Measurements from ENCODE around the gene NLRP3. TPM values are rescaled to one million over a fixed set of nuclear protein-coding genes. Genes with fewer than 3 reads are reported as not detected.
"Not testable (repeated sequence)": the region's sequence is repeated elsewhere in the genome, so short reads cannot be mapped to it uniquely, and the experiment has no call there.

The NLRP3 gene
- total RNA-seq, 2 donors from 2014 or later = 1.0 to 1.3 TPM

- no peaks in the 10 kb centered on the region for H3K4me1 ChIP-seq
- no peaks in the 10 kb centered on the region for H3K36me3 ChIP-seq
- TF ChIP-seq CTCF (IDR thresholded peaks at IDR 0.05) = no peak
- H3K9me3 ChIP-seq = peaks cover 0 to 13% of the 10 kb centered on the region in 2 donors
- H3K27me3 ChIP-seq = no peaks in the 10 kb centered on the region
- no peak overlapping the region for H3K27ac ChIP-seq
- no peak overlapping the region for H3K4me3 ChIP-seq
- DNase-seq (ENCODE audit: low spot score) = no peak
Measured at GRCh38 chr1:247474367-247474766, 58.4 kb downstream of the NLRP3 start.

GRCh38 chr1:247475793-247476192, 59.8 kb downstream of the NLRP3 start:
- Histone ChIP-seq H3K27ac (no peak overlapping the region), H3K4me3 (no peak overlapping the region), H3K36me3 (no peaks in the 10 kb centered on the region), H3K27me3 (no peaks in the 10 kb centered on the region), H3K4me1 (no peaks in the 10 kb centered on the region), H3K9me3 (peaks cover 0 to 13% of the 10 kb centered on the region in 2 donors)
- DNase-seq (ENCODE audit: low spot score) = no peak
- TF ChIP-seq CTCF (IDR thresholded peaks at IDR 0.05) = no peak

- not testable (repeated sequence) for H3K4me1 ChIP-seq; DNase-seq (ENCODE audit: low spot score)
Measured at GRCh38 chr1:247476328-247477058, 60.5 kb downstream of the NLRP3 start.

GRCh38 chr1:247482747-247483146, 66.8 kb downstream of the NLRP3 start:
- Histone ChIP-seq H3K36me3 (no peaks in the 10 kb centered on the region), H3K27me3 (no peaks in the 10 kb centered on the region), H3K27ac (no peak overlapping the region), H3K4me1 (no peaks in the 10 kb centered on the region), H3K4me3 (no peak overlapping the region), H3K9me3 (no peaks in the 10 kb centered on the region)
- DNase-seq (ENCODE audit: low spot score) = no peak
- TF ChIP-seq CTCF (IDR thresholded peaks at IDR 0.05) = no peak

More at GRCh38 chr1:247476328-247477058, 60.5 kb downstream of the NLRP3 start:
- peaks cover 0 to 13% of the 10 kb centered on the region in 2 donors for H3K9me3 ChIP-seq
- H3K4me3 ChIP-seq, H3K36me3 ChIP-seq, H3K27me3 ChIP-seq, H3K27ac ChIP-seq: not testable (repeated sequence)

- Histone ChIP-seq H3K9me3 (no peaks in the 10 kb centered on the region), H3K4me1 (no peaks in the 10 kb centered on the region), H3K27me3 (no peaks in the 10 kb centered on the region), H3K4me3 (no peak overlapping the region), H3K27ac (no peak overlapping the region), H3K36me3 (no peaks in the 10 kb centered on the region)
- peak in 1 of 2 donors; percentile 59 for TF ChIP-seq CTCF (IDR thresholded peaks at IDR 0.05)
- no peak for DNase-seq (ENCODE audit: low spot score)
Measured at GRCh38 chr1:247487057-247487456, 71.1 kb downstream of the NLRP3 start.

GRCh38 chr1:247491328-247491727, 75.4 kb downstream of the NLRP3 start:
- Histone ChIP-seq H3K9me3 (no peaks in the 10 kb centered on the region), H3K36me3 (no peaks in the 10 kb centered on the region), H3K27me3 (no peaks in the 10 kb centered on the region), H3K4me1 (no peaks in the 10 kb centered on the region), H3K4me3 (no peak overlapping the region), H3K27ac (no peak overlapping the region)
- TF ChIP-seq CTCF (IDR thresholded peaks at IDR 0.05) = no peak
- DNase-seq (ENCODE audit: low spot score) = no peak
